Measurements from ENCODE around the gene NDUFAB1. TPM values are rescaled to one million over a fixed set of nuclear protein-coding genes. Genes with fewer than 3 reads are reported as not detected.
"Not testable (repeated sequence)": the region's sequence is repeated elsewhere in the genome, so short reads cannot be mapped to it uniquely, and the experiment has no call there.

NDUFAB1 gene
- total and polyA plus RNA-seq, 2 of the 13 experiments (the other 11 are each of a cell fraction or from before 2014, with no cell fraction given) = 221 to 601 TPM

DNA sequence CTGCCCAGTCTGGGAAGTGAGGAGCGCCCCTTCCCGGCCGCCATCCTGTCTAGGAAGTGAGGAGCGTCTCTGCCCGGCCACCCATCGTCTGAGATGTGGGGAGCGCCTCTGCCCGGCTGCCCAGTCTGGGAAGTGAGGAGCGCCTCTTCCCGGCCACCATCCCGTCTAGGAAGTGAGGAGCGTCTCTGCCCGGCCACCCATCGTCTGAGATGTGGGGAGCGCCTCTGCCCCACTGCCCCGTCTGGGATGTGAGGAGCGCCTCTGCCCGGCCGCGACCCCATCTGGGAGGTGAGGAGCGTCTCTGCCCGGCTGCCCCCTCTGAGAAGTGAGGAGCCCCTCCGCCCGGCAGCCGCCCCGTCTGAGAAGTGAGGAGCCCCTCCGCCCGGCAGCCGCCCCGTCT lies 12.8 kb downstream of the NDUFAB1 start:
- H3K4me2 ChIP-seq (ENCODE audit: low read depth, low read length); ATAC-seq; H3K4me3 ChIP-seq (replicated peaks in 1 of 3; ENCODE audit: insufficient read depth in 1 of 3, low read depth in 2 of 3, low read length in 3 of 3); DNase-seq (ENCODE audit: low spot score); H4K20me1 ChIP-seq (ENCODE audit: insufficient read depth, low read length); H3K27ac ChIP-seq (ENCODE audit: extremely low read length, insufficient read depth, low read length); intact Hi-C loops (cut with micrococcal nuclease; ENCODE audit: unreplicated experiment); BruUV-seq (replicated peaks); in situ Hi-C loops (cut with HindIII; ENCODE audit: extremely low pct_ligation_motif_present, low pct_unique_long_range_greater_than_20kb); H2AFZ ChIP-seq (ENCODE audit: low read length); H3K4me1 ChIP-seq (ENCODE audit: insufficient read depth, low read length); H3K9me3 ChIP-seq (ENCODE audit: low read length); H3K9ac ChIP-seq (ENCODE audit: insufficient read depth, low read depth, low read length); POLR2A ChIA-PET; H3K27me3 ChIP-seq (ENCODE audit: control insufficient read depth in 1 of 2, insufficient read depth in 2 of 2, low read length in 2 of 2); FAIRE-seq; CTCF ChIA-PET (ENCODE audit: low intra/inter-chr PET ratio, low total read pairs): not testable (repeated sequence)
- Histone ChIP-seq H3K79me2 (ENCODE audit: insufficient read depth, low read length) (peaks cover 13% of the 10 kb centered on the region), H3K36me3 (replicated peaks in 1 of 2; ENCODE audit: control insufficient read depth in 1 of 2, insufficient read depth in 2 of 2, low read length in 2 of 2) (peaks cover 33 to 75% of the 10 kb centered on the region in 2 experiments)
- WGBS (ENCODE audit: low lambda C conversion rate) = 89% methylated on average over 3 of the region's 30 CpGs

DNA sequence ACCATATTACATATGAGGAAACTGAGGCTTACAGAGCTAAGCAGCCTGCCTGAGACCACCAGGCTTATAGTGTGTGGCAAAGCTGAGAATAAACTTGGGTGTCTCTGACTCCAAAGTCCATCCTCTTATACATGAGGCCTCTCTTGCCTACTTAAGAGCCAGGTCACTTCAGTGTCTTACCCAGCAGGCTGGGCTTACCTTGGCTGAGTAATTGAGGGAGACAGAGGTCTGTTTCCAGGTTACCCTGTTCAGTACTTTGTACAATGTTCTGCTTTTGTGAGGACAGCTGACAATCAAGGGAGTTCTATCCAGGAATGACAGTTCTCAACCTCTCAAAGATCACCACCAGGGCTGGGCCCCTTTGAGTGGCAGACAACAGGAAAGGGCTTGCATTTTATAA lies 14.4 kb downstream of the NDUFAB1 start:
- Histone ChIP-seq H3K4me1 (ENCODE audit: insufficient read depth, low read length) (no peaks in the 10 kb centered on the region), H4K20me1 (ENCODE audit: insufficient read depth, low read length) (peaks cover 5% of the 10 kb centered on the region; the same call in 1 of the 2 replicates), H3K4me3 (replicated peaks in 1 of 3; ENCODE audit: insufficient read depth in 1 of 3, low read depth in 2 of 3, low read length in 3 of 3) (no peak overlapping the region), H3K9me3 (ENCODE audit: low read length) (no peaks in the 10 kb centered on the region), H3K27me3 (ENCODE audit: control insufficient read depth in 1 of 2, insufficient read depth in 2 of 2, low read length in 2 of 2) (no peaks in the 10 kb centered on the region), H3K9ac (ENCODE audit: insufficient read depth, low read depth, low read length) (no peak overlapping the region), H2AFZ (ENCODE audit: low read length) (no peak overlapping the region), H3K27ac (ENCODE audit: extremely low read length, insufficient read depth, low read length) (no peak overlapping the region), H3K36me3 (replicated peaks in 1 of 2; ENCODE audit: control insufficient read depth in 1 of 2, insufficient read depth in 2 of 2, low read length in 2 of 2) (peaks cover 30 to 66% of the 10 kb centered on the region in 2 experiments), H3K4me2 (ENCODE audit: low read depth, low read length) (no peak overlapping the region), H3K79me2 (ENCODE audit: insufficient read depth, low read length) (no peaks in the 10 kb centered on the region)
- ATAC-seq (no peak), DNase-seq (ENCODE audit: low spot score) (no peak), FAIRE-seq (no peak)
- intact Hi-C loops (cut with micrococcal nuclease; ENCODE audit: unreplicated experiment) = no loop called here
- BruUV-seq (replicated peaks) = TSS peak; percentile 18
- in situ Hi-C loops (cut with HindIII; ENCODE audit: extremely low pct_ligation_motif_present, low pct_unique_long_range_greater_than_20kb) = no loop called here
- ChIA-PET CTCF (ENCODE audit: low intra/inter-chr PET ratio, low total read pairs) (no interaction called here), POLR2A (interaction anchor here (1.5 kb wide), 1 partner anchor 15 kb away, joined by 3 read pairs; no protein-coding TSS in a partner anchor)
- peak; percentile 94 for TF ChIP-seq RBM22 (optimal IDR thresholded peaks at IDR 0.05; ENCODE audit: low read length)
- TF ChIP-seq TARDBP (CRISPR knock-in tag; IDR thresholded peaks at IDR 0.05) = no peak
- no peak for TF ChIP-seq ARID2 (CRISPR knock-in tag; IDR thresholded peaks at IDR 0.05; ENCODE audit: borderline replicate concordance)
- no peak for TF ChIP-seq PHF8 (CRISPR knock-in tag; IDR thresholded peaks at IDR 0.05)
- TF ChIP-seq ZNF335 (CRISPR knock-in tag; IDR thresholded peaks at IDR 0.05) = no peak

Measured in HepG2 (cell line).